B cell (primary cell): ENCODE data around the gene TBC1D9B. TPM values are rescaled to one million over a fixed set of nuclear protein-coding genes. Genes with fewer than 3 reads are reported as not detected.

ENCODE experiments used
- ATAC-seq: fragments of 200-7000 bp; cut with Tn5 transposase; one replicate; pipeline ENCODE4 v1.10.0; 2021; ENCODE audit warnings: low read depth, mild to moderate bottlenecking, moderate number of reproducible peaks, moderate library complexity
- CTCF ChIA-PET: fragments of 350-600 bp; sonication (Branson Sonifier 250); formaldehyde crosslinking; loops from one replicate; lab custom pipeline; 2021; ENCODE audit warnings: antibody characterized with exemption, inconsistent platforms; lab: Charles Lee
- POLR2A ChIA-PET: fragments of 350-600 bp; sonication (Branson Sonifier 250); formaldehyde crosslinking; loops from one replicate; lab custom pipeline; 2021; ENCODE audit warnings: antibody characterized with exemption; lab: Charles Lee
- DNase-seq: peaks from one replicate; pipeline ENCODE4 v3.0.0; 2013
- H2AFZ ChIP-seq: 2 replicates; pipeline ENCODE4 v1.6.1; 2012; ENCODE audit warnings: mild to moderate bottlenecking, low read depth, low read length; ENCODE audit not compliant: insufficient read depth, poor library complexity, severe bottlenecking
- H3K27ac ChIP-seq, 2 donors: 1 replicate in 1 of 2; 2 replicates in 1 of 2; pipeline ENCODE4 v1.5.1; 2012 to 2013; ENCODE audit warnings: low read length in 2 of 2, mild to moderate bottlenecking in 2 of 2, moderate library complexity in 1 of 2
- H3K27me3 ChIP-seq, 4 experiments: fragments of 200-600 bp in 1 of 4; sonication (generic) in 1 of 4; replicated peaks in 1 of 4; 1 replicate in 2 of 4; 2 replicates in 2 of 4; pipeline versions ENCODE4 v1.6.1 to v1.7.0; 2013 to 2016; ENCODE audit warnings: low read length in 3 of 4, mild to moderate bottlenecking in 2 of 4, mixed read lengths in 1 of 4, moderate library complexity in 1 of 4; ENCODE audit not compliant: insufficient read depth in 4 of 4, control insufficient read depth in 3 of 4; ENCODE audit errors: control extremely low read depth in 1 of 4
- H3K36me3 ChIP-seq, 2 experiments: replicated peaks in 1 of 2; 1 replicate in 1 of 2; 2 replicates in 1 of 2; pipeline versions ENCODE4 v1.6.1 to v1.7.1; 2013; ENCODE audit warnings: low read length in 1 of 2; ENCODE audit not compliant: insufficient read depth in 2 of 2, control insufficient read depth in 1 of 2; ENCODE audit errors: control extremely low read depth in 1 of 2, extremely low read depth in 1 of 2
- H3K4me1 ChIP-seq, 2 donors: fragments of 200-600 bp in 1 of 2; sonication (generic) in 1 of 2; 1 replicate in 1 of 2; 2 replicates in 1 of 2; pipeline versions ENCODE4 v1.5.1 to v1.6.1; 2013 to 2017; ENCODE audit warnings: low read length in 2 of 2; ENCODE audit not compliant: control insufficient read depth in 2 of 2, insufficient read depth in 2 of 2
- H3K4me2 ChIP-seq: replicated peaks from 2 replicates; pipeline ENCODE3; 2012; ENCODE audit warnings: mild to moderate bottlenecking, low read depth, low read length; ENCODE audit not compliant: poor library complexity, severe bottlenecking
- H3K4me3 ChIP-seq, 5 experiments: fragments of 200-600 bp in 1 of 5; sonication (generic) in 1 of 5; 1 replicate in 3 of 5; 2 replicates in 2 of 5; pipeline versions ENCODE4 v1.5.1 to v1.7.0; 2011 to 2016; ENCODE audit warnings: low read length in 4 of 5, mild to moderate bottlenecking in 4 of 5, low read depth in 2 of 5, control low read depth in 1 of 5, moderate library complexity in 1 of 5; ENCODE audit not compliant: insufficient read depth in 1 of 5; ENCODE audit errors: control extremely low read depth in 1 of 5, extremely low read depth in 1 of 5
- H3K79me2 ChIP-seq: fragments of 200-600 bp; sonication (generic); one replicate; pipeline ENCODE4 v1.6.0; 2016; ENCODE audit warnings: low read length; ENCODE audit not compliant: control insufficient read depth, insufficient read depth
- H3K9ac ChIP-seq: fragments of 200-600 bp; sonication (generic); 2 replicates; pipeline ENCODE4 v1.6.1; 2017; ENCODE audit warnings: mild to moderate bottlenecking, low read length, moderate library complexity
- H3K9me3 ChIP-seq, 3 donors: one replicate each; pipeline versions ENCODE4 v1.6.1 to v1.7.1; 2013; ENCODE audit warnings: low read length in 2 of 3; ENCODE audit not compliant: control insufficient read depth in 2 of 3, insufficient read depth in 1 of 3; ENCODE audit errors: control extremely low read depth in 1 of 3
- H4K20me1 ChIP-seq: 2 replicates; pipeline ENCODE4 v1.6.0; 2012; ENCODE audit warnings: mild to moderate bottlenecking, low read length; ENCODE audit not compliant: insufficient read depth, control insufficient read depth, poor library complexity, severe bottlenecking
- H3K27ac Mint-ChIP-seq: one replicate; pipeline ENCODE4 v1.8.0; 2021; ENCODE audit warnings: mixed read lengths
- H3K27me3 Mint-ChIP-seq: one replicate; pipeline ENCODE4 v1.8.0; 2021; ENCODE audit warnings: mixed read lengths
- H3K4me1 Mint-ChIP-seq: one replicate; pipeline ENCODE4 v1.8.0; 2021; ENCODE audit warnings: mixed read lengths
- H3K4me3 Mint-ChIP-seq: one replicate; pipeline ENCODE4 v1.8.0; 2021; ENCODE audit warnings: mixed read lengths
- H3K9me3 Mint-ChIP-seq: one replicate; pipeline ENCODE4 v1.8.0; 2022; ENCODE audit warnings: mixed read lengths; ENCODE audit not compliant: insufficient read depth
- CTCF ChIP-seq: fragments of 200-600 bp; IDR thresholded peaks from one replicate; pipeline ENCODE4 v1.8.0; 2022; ENCODE audit warnings: antibody characterized with exemption, mild to moderate bottlenecking
- EZH2 ChIP-seq: IDR thresholded peaks from 2 replicates; pipeline ENCODE4 v1.6.1; 2012; ENCODE audit warnings: borderline replicate concordance, low read depth, mild to moderate bottlenecking, moderate library complexity, low read length; ENCODE audit not compliant: insufficient read depth, poor library complexity, severe bottlenecking
- WGBS: methylation state at CpG from one replicate; pipeline ENCODE4 v1.1.5; 2013; ENCODE audit warnings: missing lambda C conversion rate; ENCODE audit not compliant: insufficient coverage; 5-methylcytosine and 5-hydroxymethylcytosine counted together
- intact Hi-C: fragments of 100-400 bp; cut with micrococcal nuclease; formaldehyde crosslinking; loops from one replicate; pipeline ENCODE4 v1.10.0; 2022
- polyA plus RNA-seq: library from polyadenylated mRNA; depleted of rRNA; stranded (reverse); fragments of >200 nt; gene quantifications from 2 replicates; pipeline ENCODE4 v1.2.3, GENCODE V29; 2012
- total RNA-seq, 2 donors: library from RNA; stranded (reverse); fragments of 120-200 nt in 1 of 2; gene quantifications; 1 replicate in 1 of 2; 2 replicates in 1 of 2; pipeline versions ENCODE4 v1.2.3 to v1.2.4, GENCODE V29; 2013 to 2022

The TBC1D9B gene
- total and polyA plus RNA-seq, 2 donors (not counting 1 experiment from before 2014, with no cell fraction given): 143 to 144 TPM

GRCh38 chr5:179821298-179822058 lies 86.2 kb downstream of the TBC1D9B start:
- ChIA-PET POLR2A (interaction anchor here (0.7 to 3.4 kb wide), 13 partner anchors 7 to 150 kb away, joined by 3 to 44 read pairs (median 3); partner anchors contain the start of genes LTC4S, MAML1 and MGAT4B), CTCF (interaction anchor here (1.0 to 2.5 kb wide), 6 partner anchors 15 to 154 kb away, joined by 3 to 24 read pairs (median 5); partner anchors contain the start of gene MRNIP)
- Mint-ChIP-seq H3K9me3 (no peaks in the 10 kb centered on the region), H3K4me3 (peak overlapping the region; percentile 98), H3K27me3 (no peaks in the 10 kb centered on the region), H3K27ac (peak overlapping the region; percentile 98), H3K4me1 (peaks cover 55% of the 10 kb centered on the region)
- Histone ChIP-seq H3K9me3 (no peaks in the 10 kb centered on the region), H3K4me1 (peaks cover 39 to 50% of the 10 kb centered on the region in 2 donors), H4K20me1 (peaks cover 58% of the 10 kb centered on the region), H3K9ac (peak overlapping the region; percentile 98), H3K4me3 (peak overlapping the region; percentile 22 to 94 (median 81)), H3K27me3 (peaks cover 0 to 4% (median 0%) of the 10 kb centered on the region in 4 experiments), H3K36me3 (peaks cover 2 to 34% of the 10 kb centered on the region in 2 experiments), H2AFZ (no peak overlapping the region), H3K4me2 (peak overlapping the region; percentile 98), H3K27ac (peak overlapping the region; percentile 91 to 98), H3K79me2 (peaks cover 66% of the 10 kb centered on the region)
- DNase-seq: peak; percentile 89
- intact Hi-C loops: loop anchor here (1.0 kb wide), 3 partner anchors 10 to 123 kb away; partner anchors contain the start of genes CANX and MRNIP
- ATAC-seq: peak; percentile 48
- under 1% methylated on average over 51 of the region's 54 CpGs for WGBS
- TF ChIP-seq CTCF: peak; percentile 41
- TF ChIP-seq EZH2: no peak
